ENCODE measurements around the gene NBPF14. TPM values are rescaled to one million over a fixed set of nuclear protein-coding genes. Genes with fewer than 3 reads are reported as not detected.

The NBPF14 gene
- total and polyA plus RNA-seq, 2 of the 8 experiments (the other 6 are each of a cell fraction or from before 2014, with no cell fraction given) = 6.0 to 8.8 TPM

Small RNA genes lying within 50 kb of the gene (small RNA-seq; reads per million reads assigned to genes)
- 8.2 reads per million, percentile 78 among the genes with 10 or more reads in this experiment for gene RF00003 (ENCODE audit: insufficient read depth)

Other genes starting within 250 kb of the NBPF14 start
- not detected in 2 replicates for gene PPIAL4G, start 112.7 kb downstream of the NBPF14 start, total RNA-seq (2021; fragmentation: NEBNext Ultra II Directional; extraction: Animal tissue kit (Norgen Biotek cat#: 25700))
- gene PPIAL4G, start 112.7 kb downstream of the NBPF14 start, polyA plus RNA-seq (2011; rRNA removed) = not detected in 2 replicates
- gene NUDT4B, start 152.8 kb upstream of the NBPF14 start, total RNA-seq (2021; fragmentation: NEBNext Ultra II Directional; extraction: Animal tissue kit (Norgen Biotek cat#: 25700)) = not detected in 2 replicates
- 9.2 and 11.0 TPM in 2 replicates for gene NUDT4B, start 152.8 kb upstream of the NBPF14 start, polyA plus RNA-seq (2011; rRNA removed)
- 39.8 and 40.5 TPM in 2 replicates for gene PDE4DIP, start 248.4 kb upstream of the NBPF14 start, total RNA-seq (2021; fragmentation: NEBNext Ultra II Directional; extraction: Animal tissue kit (Norgen Biotek cat#: 25700))
- 6.8 and 8.4 TPM in 2 replicates for gene PDE4DIP, start 248.4 kb upstream of the NBPF14 start, polyA plus RNA-seq (2011; rRNA removed)

Data from H1 (cell line).